ENCODE data around the gene ZNF140. TPM values are rescaled to one million over a fixed set of nuclear protein-coding genes. Genes with fewer than 3 reads are reported as not detected.

Gene ZNF140
- total and polyA plus RNA-seq, 2 of the 13 experiments (the other 11 are each of a cell fraction or from before 2014, with no cell fraction given), result 8.7 to 13.5 TPM

DNA sequence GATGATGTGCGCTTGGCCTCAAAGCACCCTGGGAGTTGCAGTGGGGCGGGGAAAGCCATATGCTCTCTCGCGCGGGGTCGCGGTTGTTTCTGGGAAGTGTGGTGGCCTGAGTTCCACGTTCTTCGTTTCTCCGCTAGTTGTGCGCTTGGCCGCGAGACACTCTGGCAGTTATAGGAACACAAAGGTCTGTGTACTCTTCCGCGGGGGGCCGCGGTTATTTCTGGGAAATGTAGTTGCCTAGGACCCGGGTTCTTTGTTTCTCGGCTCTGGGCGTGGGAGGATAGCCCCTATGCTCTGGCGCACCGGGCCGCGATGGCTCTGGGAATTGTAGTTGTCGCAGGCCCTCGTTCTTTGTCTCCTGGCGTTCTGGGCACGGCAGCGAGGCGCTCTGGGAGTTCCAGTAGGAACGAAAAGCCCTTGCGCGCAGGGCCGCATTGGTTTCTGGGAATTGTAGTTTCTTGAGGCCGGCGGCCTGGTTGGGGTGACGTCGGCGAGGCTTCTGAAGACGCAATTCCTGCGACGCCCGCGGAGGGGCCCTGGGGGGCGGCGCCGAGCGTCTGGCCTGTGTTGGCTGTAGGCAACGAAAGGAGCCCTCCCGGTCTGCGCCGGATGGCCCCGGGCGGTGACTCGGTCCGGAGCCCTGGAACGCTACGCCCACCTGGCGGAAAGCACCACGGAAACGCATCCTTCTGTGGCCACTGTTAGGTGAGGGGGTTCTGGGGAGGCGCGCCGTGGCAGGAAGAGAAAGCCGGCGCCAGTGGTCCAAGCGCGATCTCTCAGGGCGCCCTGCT is at the start of gene ZNF140 (continued):
- TF ChIP-seq, protein P1, sequence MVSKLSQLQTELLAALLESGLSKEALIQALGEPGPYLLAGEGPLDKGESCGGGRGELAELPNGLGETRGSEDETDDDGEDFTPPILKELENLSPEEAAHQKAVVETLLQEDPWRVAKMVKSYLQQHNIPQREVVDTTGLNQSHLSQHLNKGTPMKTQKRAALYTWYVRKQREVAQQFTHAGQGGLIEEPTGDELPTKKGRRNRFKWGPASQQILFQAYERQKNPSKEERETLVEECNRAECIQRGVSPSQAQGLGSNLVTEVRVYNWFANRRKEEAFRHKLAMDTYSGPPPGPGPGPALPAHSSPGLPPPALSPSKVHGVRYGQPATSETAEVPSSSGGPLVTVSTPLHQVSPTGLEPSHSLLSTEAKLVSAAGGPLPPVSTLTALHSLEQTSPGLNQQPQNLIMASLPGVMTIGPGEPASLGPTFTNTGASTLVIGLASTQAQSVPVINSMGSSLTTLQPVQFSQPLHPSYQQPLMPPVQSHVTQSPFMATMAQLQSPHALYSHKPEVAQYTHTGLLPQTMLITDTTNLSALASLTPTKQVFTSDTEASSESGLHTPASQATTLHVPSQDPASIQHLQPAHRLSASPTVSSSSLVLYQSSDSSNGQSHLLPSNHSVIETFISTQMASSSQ (IDR thresholded peaks at IDR 0.05; ENCODE audit: low read depth), result 0 out of 2 replicates have a peak, but pooled peaks have one; percentile 14
- TF ChIP-seq, protein P1 (CRISPR knock-in tag; IDR thresholded peaks at IDR 0.05; ENCODE audit: borderline replicate concordance), result peak; percentile 56; the same call in 1 of the 2 replicates
- TF ChIP-seq GATAD2A (CRISPR knock-in tag; IDR thresholded peaks at IDR 0.05) (no peak), KAT8 (CRISPR knock-in tag; IDR thresholded peaks at IDR 0.05) (peak; percentile 81), ZC3H4 (CRISPR knock-in tag; IDR thresholded peaks at IDR 0.05; ENCODE audit: borderline replicate concordance) (no peak; the same call in 1 of the 2 replicates), RXRA (CRISPR knock-in tag; IDR thresholded peaks at IDR 0.05) (peak; percentile 69; the same call in 1 of the 2 replicates), ZFX (CRISPR knock-in tag; IDR thresholded peaks at IDR 0.05; ENCODE audit: low read depth) (peak; percentile 84), ZNF274 (CRISPR knock-in tag; IDR thresholded peaks at IDR 0.05) (peak; percentile 87; the same call in 1 of the 2 replicates), WIZ (CRISPR knock-in tag; IDR thresholded peaks at IDR 0.05) (0 out of 2 replicates have a peak, but pooled peaks have one; percentile 45)
- TF ChIP-seq, protein P2, sequence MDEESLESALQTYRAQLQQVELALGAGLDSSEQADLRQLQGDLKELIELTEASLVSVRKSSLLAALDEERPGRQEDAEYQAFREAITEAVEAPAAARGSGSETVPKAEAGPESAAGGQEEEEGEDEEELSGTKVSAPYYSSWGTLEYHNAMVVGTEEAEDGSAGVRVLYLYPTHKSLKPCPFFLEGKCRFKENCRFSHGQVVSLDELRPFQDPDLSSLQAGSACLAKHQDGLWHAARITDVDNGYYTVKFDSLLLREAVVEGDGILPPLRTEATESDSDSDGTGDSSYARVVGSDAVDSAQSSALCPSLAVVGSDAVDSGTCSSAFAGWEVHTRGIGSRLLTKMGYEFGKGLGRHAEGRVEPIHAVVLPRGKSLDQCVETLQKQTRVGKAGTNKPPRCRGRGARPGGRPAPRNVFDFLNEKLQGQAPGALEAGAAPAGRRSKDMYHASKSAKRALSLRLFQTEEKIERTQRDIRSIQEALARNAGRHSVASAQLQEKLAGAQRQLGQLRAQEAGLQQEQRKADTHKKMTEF (CRISPR knock-in tag; IDR thresholded peaks at IDR 0.05), result peak; percentile 55; the same call in 1 of the 2 replicates
- TF ChIP-seq, protein P3, sequence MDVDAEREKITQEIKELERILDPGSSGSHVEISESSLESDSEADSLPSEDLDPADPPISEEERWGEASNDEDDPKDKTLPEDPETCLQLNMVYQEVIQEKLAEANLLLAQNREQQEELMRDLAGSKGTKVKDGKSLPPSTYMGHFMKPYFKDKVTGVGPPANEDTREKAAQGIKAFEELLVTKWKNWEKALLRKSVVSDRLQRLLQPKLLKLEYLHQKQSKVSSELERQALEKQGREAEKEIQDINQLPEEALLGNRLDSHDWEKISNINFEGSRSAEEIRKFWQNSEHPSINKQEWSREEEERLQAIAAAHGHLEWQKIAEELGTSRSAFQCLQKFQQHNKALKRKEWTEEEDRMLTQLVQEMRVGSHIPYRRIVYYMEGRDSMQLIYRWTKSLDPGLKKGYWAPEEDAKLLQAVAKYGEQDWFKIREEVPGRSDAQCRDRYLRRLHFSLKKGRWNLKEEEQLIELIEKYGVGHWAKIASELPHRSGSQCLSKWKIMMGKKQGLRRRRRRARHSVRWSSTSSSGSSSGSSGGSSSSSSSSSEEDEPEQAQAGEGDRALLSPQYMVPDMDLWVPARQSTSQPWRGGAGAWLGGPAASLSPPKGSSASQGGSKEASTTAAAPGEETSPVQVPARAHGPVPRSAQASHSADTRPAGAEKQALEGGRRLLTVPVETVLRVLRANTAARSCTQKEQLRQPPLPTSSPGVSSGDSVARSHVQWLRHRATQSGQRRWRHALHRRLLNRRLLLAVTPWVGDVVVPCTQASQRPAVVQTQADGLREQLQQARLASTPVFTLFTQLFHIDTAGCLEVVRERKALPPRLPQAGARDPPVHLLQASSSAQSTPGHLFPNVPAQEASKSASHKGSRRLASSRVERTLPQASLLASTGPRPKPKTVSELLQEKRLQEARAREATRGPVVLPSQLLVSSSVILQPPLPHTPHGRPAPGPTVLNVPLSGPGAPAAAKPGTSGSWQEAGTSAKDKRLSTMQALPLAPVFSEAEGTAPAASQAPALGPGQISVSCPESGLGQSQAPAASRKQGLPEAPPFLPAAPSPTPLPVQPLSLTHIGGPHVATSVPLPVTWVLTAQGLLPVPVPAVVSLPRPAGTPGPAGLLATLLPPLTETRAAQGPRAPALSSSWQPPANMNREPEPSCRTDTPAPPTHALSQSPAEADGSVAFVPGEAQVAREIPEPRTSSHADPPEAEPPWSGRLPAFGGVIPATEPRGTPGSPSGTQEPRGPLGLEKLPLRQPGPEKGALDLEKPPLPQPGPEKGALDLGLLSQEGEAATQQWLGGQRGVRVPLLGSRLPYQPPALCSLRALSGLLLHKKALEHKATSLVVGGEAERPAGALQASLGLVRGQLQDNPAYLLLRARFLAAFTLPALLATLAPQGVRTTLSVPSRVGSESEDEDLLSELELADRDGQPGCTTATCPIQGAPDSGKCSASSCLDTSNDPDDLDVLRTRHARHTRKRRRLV (CRISPR knock-in tag; IDR thresholded peaks at IDR 0.05), result peak; percentile 97
- TF ChIP-seq, protein P4, sequence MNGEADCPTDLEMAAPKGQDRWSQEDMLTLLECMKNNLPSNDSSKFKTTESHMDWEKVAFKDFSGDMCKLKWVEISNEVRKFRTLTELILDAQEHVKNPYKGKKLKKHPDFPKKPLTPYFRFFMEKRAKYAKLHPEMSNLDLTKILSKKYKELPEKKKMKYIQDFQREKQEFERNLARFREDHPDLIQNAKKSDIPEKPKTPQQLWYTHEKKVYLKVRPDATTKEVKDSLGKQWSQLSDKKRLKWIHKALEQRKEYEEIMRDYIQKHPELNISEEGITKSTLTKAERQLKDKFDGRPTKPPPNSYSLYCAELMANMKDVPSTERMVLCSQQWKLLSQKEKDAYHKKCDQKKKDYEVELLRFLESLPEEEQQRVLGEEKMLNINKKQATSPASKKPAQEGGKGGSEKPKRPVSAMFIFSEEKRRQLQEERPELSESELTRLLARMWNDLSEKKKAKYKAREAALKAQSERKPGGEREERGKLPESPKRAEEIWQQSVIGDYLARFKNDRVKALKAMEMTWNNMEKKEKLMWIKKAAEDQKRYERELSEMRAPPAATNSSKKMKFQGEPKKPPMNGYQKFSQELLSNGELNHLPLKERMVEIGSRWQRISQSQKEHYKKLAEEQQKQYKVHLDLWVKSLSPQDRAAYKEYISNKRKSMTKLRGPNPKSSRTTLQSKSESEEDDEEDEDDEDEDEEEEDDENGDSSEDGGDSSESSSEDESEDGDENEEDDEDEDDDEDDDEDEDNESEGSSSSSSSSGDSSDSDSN (CRISPR knock-in tag; IDR thresholded peaks at IDR 0.05), result peak; percentile 74; the same call in 1 of the 2 replicates
- TF ChIP-seq, protein P5, sequence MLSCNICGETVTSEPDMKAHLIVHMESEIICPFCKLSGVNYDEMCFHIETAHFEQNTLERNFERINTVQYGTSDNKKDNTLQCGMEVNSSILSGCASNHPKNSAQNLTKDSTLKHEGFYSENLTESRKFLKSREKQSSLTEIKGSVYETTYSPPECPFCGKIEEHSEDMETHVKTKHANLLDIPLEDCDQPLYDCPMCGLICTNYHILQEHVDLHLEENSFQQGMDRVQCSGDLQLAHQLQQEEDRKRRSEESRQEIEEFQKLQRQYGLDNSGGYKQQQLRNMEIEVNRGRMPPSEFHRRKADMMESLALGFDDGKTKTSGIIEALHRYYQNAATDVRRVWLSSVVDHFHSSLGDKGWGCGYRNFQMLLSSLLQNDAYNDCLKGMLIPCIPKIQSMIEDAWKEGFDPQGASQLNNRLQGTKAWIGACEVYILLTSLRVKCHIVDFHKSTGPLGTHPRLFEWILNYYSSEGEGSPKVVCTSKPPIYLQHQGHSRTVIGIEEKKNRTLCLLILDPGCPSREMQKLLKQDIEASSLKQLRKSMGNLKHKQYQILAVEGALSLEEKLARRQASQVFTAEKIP (CRISPR knock-in tag; IDR thresholded peaks at IDR 0.05; ENCODE audit: borderline replicate concordance), result no peak

Measured in HepG2 (cell line).